NCI-H446 (cell line): ENCODE results near the gene TMBIM6.
"Not testable (repeated sequence)": the region's sequence is repeated elsewhere in the genome, so short reads cannot be mapped to it uniquely, and the experiment has no call there.

Source experiments
- DNase-seq, 2 experiments: peaks; one replicate each; lab custom pipeline; 2025; lab: John Stamatoyannopoulos, UW

TMBIM6 gene

DNA sequence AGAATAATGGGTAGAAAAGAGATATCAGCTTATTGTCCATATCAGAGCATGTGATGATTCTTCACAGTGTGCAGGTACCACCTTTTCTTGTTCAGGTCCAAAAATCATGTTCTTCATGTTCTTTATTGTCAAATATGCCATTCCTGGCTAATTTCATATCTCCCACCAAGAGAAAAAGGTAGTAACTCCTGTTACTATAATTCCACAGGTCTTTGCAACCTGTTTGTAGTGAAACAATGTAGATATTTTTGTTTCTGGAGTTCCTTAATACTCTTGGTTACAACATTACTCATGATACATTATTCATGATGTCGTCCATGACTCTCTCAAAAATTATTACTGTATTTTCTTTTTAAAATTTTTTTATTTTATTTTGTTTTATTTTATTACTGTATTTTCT is 11.3 kb upstream of the TMBIM6 start:
- no peak for DNase-seq

DNA sequence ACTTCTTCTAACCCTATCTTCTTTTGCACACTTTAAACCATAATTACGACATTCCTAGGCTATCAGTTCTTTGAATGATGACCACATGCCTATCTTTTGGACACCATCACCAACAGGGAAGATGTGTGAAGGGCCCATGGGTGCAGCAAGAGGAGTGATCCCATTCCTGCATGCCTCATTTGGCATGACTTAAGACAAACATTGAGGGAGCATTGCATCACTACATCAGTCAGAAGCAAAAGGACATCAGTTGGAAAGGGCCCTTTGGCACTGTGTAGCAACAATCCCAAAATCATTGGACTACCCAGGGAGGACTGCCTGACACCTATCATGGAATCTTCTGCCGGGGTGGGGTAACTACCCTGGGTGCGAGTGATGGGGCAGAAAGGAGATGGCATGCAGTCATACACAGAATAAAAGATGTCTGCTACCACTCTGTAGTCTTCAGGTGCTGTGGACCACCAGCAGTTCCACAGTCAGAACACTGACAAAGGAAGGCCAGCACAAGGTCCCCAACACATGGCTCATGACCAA is 10.7 kb upstream of the TMBIM6 start:
- no peak for DNase-seq

DNA sequence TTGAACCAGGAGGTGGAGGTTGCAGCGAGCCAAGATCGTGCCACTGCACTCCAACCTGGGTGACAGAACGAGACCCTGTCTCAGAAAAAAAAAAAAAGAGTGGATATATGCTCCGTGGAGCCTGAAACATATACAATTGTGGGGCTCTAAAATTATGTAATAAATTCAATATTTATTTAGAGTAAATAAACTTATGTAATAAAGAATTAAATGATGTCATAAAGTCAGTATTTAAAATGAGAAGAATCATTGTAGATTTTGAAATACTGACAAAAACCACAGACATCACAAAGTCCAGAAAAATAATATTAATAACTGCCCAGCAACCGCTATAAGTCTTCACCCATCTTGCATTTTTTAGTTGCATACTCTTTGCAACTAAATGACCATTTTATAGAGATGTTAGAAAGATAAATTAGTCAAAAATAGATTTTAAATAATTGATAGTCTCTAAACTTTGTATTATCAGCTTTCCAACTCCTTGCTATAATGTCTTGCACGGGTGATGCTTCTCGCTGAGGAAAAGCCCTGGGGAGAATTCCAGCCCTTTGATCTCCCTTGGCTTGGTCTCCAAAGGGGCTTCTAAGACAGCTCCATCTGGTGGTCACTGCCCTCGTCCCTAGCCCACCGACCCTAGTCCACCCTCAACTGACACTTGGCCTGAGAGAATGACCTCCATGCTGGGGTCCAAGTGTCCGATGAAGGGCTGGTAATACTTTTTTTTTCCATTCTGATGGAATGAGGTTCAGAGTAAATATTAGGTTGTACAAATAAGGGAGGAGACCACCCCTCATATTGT is 7.9 kb upstream of the TMBIM6 start:
- no peak for DNase-seq

DNA sequence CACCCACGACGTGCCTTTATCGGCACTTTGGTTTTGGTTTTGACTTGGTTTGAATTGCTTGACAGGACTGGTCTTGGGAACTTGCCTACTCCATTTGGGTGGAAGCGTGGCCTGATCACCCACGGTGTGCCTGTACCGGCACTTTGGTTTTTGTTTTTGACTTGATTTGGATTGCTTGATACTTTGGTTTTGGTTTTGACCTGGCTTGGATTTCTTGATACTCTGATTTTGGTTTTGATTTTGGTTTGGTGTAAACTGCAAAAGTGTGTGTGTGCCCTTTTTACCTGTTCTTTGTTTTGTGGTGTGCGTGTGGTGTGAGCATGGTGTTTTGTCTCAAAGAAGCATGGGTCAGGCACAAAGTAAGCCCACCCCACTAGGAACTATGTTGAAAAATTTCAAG is 6.5 kb upstream of the TMBIM6 start:
- DNase-seq, result not testable (repeated sequence)

DNA sequence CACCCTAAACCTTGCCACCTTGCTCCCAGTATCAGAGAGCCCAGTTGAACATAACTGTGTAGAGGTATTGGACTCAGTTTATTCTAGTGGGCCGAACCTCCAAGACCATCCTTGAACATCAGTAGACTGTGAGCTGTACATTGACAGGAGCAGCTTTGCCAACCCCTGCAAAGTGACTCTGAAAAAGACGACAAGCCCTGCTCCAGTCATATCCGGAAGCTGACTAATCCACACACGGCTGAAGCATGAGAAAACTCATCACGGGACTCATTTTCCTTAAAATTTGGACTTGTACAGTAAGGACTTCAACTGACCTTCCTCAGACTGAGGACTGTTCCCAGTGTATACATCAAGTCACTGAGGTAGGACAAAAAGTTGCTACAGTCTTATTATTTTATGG is 2.6 kb upstream of the TMBIM6 start:
- not testable (repeated sequence) for DNase-seq

DNA sequence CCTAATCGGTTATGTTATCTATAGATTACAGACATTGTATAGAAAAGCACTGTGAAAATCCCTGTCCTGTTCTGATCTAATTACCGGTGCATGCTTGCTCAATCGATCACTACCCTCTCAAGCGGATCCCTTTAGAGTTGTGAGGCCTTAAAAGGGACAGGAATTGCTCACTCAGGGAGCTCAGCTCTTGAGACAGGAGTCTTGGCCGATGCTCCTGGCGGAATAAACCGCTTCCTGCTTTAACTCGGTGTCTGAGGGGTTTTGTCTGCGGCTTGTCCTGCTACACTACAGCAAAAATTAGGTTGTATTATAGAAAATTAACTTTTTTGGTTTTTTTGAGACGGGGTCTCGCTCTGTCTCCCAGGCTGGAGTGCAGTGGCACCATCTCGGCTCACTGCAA is 1.1 kb upstream of the TMBIM6 start:
- DNase-seq, result not testable (repeated sequence)

DNA sequence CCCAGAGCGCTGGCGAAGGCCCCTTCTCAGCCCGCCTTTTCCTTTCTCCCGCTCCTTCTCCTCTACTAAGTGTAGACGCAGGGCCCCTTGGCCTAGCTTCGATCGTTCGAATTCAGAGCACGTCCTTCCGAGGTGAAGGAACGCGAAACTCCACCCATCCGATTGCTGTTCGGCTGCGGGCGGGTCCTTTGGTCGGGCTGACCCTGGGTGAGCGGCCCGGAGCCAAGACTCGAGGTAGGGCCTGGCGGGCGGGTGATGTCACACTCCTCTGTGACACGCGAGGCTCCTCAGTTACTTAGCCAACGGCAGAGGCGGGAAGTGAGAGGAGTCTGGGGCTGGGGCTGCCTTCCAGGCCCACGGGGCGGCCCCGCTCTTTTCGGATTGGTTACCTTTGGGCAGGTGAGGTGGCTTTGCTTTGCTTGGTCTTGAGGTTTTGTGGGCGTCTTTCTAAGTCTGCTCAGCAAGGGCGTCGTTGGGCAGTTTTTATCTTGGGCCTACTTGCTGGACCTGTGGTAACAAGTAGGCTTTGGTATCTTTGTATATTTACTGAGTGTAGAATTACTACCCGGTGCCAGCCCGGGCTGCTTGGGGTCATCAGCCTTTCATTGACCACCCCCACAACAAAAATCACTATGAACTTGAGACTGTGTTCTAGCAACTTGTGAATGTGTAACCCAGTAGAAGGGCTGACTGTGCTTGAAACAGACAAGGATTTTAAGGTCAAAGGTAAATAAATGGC is 694 bp downstream of the TMBIM6 start:
- peak; percentile 47 to 64 for DNase-seq

DNA sequence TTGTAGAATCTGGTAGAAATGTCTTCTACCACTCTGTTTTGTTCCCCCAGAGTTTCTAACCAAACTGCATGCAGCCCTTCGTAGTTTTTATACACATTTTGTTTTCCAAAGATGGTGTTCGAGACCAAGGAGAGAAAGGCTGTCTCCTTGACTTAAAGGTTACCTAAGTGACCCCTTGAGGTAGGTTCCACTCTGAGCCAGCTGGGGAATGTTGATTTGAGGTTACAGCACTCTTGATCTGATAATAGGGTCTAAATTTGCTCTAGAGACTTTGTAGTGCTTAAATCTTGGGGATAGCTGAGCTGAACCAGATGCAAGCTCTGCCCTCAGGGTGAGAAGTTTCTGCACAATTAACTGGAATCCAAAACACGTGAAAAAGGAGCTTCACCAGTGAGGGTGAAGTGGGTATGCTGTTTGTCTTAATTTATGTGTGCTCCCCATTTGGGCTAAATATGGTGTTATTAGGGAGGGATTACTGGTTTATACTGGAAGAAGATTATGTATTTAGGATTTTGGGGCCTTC is 3.1 kb downstream of the TMBIM6 start:
- no peak for DNase-seq

DNA sequence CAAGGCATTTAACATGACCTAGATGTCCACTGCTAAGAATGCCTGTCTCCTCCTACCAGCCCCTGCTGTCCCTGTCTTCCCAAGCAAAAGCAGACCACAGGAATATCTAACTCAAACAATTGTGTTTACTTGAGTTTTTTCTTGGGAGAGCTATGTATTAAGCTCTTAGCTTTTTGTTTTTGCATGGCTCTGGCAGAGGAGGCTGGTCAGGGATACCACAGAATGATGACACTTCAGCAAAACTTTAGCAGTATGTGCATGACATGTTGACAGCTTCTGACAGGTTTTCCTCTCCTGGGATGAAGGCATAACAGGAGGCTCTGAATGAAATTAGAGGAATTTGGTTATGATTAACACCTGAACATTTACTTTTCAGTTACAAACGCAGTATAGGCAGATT is 6.9 kb downstream of the TMBIM6 start:
- no peak for DNase-seq

DNA sequence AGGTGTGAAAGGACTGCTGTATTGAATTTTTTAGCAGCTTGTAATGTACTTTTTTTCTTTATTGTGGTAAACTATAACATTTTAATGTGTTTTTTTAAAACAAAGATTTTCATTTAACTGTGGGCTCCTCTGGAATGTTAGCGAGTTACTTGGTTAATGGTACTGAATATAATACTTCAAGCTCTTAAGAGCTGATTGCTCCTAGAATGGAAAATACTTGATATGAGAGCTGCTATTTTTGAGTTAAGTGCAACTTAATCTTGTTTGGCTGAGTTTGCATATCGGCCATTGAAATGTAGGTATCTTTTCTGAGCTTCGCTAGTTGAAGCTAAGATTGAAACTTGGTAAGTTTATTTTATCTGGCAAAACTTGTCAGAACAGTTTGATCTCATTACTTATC is 7.4 kb downstream of the TMBIM6 start:
- DNase-seq, result no peak

DNA sequence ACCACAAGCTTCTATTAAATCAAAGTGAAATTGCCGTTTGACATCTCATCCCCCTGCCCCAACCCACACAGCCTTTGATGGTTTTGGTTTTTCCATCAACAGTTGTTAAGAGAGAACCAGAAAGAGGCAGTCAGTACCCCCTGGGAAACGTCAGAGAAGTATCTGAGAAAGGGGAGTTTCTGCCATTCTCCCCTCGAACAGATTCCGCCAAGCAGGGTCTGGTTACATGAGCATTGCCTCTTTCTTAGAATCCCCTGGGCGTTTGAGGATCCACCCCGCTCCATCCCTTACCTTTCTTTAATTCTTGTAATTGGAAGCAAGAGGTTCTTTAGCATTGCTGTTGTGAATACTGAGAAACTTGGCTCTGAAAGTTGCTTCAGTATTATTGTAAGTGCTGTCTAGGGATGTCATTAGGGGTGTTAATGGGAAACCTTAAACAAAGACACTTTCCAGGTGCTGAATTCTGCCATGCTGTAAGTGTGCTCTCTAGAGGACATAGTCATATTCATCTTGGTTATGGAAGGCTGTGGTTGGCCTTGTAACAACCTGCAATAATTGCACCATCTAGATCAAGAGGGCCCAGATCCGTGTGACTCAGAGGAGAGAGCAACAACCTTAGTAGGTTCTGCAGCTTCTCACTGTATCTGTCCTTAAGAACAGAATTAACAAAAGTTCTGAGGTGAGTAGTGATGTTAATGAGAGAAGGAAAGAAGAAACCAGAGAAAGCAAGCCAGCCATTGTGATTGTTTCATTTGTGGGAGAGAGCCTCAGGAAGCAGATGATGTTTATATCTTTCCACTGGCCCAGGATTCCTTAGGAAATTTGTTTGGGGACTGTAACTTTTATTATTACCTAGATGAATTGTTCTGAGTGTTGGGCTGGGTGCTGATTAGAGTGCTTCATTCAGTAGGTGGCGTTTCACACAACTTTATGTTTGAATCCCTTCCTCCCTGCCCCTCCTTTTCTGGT is 9.0 kb downstream of the TMBIM6 start:
- no peak for DNase-seq

DNA sequence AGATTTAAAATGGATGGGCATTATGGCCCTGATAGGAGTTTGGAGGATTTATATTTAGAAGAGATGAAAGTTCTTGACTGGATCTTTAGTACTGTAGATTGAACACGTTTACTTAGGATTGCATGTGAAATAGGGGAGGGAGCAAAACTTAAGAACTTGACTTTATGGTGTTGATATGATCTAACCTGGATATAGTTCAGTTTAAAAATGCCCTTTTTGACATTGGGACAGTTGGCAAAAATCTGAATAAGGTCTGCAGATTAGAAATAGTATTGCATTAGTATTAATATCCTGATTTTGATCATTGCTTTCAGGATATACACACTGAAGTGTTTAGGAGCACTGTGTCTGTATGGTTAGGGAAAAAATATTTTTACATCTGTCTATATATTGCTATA is 9.6 kb downstream of the TMBIM6 start:
- no peak for DNase-seq

DNA sequence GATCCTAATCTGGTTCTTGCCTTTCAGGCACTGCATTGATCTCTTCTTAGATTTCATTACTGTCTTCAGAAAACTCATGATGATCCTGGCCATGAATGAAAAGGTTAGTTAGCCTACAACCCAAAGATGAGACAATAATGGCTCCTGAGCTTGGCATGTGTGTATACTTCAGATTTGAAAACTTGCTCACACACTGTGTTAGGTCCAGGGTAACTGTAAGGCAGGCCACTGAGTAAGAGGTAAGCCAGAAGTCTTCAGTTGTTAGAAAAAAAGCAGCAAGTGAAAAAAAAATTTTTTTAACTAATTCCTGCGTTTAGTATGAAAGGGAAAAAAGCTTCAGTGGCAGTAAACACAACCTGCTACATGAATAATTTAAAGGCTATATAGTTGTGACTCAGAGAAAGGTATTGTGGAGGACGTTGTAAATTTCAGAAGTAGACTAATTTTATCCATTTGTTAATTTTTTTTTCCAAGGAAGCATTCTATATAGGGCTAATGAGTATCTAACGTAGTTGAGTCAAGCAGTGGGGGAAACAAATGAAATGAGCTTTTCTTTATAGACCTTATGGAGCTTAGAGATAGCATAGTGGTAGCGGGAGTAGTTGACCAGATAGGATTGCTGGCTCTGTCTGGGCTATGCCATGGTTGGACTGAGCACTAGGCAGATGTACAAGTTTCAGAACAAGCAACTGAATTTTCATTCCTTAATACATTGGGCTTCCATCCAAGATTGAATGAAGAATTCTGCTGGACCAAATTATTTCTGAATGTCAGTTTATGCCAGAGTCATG is 20.5 kb downstream of the TMBIM6 start:
- no peak for DNase-seq

DNA sequence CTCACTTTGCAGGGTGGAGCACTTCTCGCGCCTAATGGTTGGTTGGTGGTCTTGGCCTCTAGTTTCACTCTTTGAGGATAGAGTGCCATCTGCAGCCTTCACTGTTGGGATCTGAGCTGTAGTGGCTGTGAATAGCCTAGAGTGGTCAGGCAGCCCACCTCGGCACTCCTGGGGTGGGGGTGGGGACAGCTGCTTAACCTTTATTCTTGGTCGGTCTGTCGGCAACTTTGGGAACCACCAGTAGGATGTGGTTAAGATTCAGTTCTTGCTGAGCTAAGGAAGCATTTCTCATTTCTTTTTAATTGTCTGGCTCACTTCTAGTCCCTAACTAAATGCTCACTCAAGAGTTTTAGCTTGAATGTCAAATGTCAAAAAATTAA is 21.1 kb downstream of the TMBIM6 start:
- no peak for DNase-seq

DNA sequence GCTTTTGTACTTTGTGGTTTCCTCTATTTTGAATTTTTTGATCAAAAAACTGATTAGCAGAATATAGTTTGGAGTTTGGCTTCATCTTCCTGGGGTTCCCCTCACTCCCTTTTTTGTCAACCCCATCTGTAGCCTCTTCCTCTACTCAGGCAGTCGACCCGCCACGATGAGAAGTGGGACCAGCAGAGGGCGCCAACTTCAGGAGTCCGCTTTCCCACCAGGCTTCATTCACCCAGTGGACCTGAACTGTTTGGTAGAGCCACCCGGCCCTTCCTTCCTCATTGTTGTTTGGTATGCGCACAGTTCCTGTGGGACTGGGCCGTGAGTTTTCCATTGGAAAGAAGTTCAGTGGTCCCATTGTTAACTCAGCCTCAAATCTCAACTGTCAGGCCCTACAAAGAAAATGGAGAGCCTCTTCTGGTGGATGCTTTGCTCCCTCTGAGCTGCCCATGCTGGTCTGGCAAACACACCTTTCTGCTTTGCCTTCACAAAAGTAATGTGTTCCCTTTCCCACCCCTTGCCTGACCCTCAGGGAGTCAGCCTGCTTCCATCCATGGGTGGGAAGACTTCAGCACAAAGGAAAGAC is 21.7 kb downstream of the TMBIM6 start:
- DNase-seq, result peak; percentile 9 to 37

DNA sequence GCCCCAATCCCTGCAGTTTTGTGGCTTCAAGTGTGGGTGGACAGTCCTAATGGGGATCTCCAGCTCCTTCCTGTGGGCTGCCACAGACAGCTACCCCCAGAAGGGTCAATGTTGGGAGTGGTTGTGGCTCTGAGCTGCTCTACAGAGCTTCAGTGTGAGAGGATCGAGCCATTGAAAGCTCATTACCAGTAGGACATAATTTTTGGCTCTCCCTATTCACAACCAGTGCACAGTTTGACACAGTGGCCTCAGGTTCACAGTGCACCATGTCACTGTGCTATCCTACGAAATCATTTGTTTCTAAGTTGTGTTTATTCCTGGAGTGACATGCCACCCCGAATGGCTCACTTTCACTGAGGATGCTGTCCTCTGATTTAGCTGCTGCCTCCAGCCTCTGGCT is 22.8 kb downstream of the TMBIM6 start:
- no peak for DNase-seq

DNA sequence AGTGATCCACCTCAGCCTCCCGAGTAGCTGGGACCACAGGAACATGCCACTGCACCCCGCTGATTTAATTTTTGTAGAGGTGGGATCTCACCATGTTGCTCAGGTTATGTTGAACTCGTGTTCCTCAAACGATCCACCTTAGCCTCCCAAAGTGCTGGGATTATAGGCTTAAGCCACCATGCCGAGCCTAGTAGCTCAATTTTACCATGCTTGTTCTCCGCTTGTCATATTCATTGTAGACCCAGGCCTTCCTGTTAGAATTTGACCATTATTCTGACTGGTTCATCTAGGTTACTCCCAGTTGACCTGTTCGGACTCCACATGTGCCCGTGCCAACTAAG is 24.7 kb downstream of the TMBIM6 start:
- DNase-seq, result no peak

DNA sequence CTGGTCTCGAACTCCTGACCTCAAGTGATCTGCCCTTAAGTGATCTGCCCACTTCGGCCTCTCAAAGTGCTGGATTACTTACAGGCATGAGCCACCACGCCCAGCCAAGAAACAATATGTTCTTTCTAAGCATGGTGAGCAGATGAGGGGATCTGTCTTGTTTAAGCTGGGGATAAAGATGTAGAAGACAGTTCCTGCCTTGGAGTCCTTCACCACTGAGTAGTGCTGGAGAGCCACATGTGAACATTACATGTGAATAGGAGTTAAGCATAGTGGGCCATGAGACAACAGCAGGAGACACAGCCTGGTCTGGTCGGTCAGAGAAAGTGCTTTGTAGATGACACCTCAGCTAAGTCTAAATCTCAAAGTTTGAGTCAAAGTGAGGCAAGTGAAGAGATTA is 26.0 kb downstream of the TMBIM6 start:
- DNase-seq, result no peak

DNA sequence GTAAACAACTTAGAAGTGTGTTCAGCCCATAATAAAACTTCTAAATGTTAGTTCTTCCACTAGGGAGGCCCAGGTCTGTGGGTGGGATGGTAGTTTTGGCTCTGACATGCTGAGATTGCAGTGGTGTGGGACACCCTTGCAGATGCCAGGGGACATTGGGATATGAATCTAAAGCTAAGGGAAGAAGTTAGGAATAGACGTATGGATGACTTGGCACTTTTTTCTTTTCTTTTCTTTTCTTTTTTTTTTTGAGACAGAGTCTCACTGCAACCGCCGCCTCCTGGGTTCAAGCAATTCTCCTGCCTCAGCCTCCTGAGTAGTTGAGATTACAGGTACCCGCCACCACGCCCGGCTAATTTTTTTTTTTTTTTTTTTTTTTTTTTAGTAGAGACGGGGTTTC is 31.7 kb downstream of the TMBIM6 start:
- DNase-seq, result not testable (repeated sequence)

DNA sequence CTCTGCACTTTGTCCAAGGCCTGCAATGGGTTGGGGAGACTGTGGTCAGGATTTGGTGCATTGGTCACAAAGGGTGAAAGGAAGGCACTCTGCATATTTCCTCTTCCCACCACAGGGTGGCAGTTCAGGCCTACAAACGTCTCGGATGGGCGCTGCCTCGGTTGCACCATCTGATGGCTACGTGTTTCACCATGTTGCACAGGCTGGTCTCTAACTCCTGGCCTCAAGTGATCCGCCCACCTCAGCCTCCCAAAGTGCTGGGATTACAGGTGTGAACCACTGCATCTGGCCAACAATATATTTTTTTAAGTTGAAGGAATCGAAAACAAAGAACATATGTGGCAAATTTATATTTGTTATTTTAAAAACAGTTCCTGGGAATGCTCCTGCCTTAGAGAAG is 35.1 kb downstream of the TMBIM6 start:
- DNase-seq, result peak in 1 of 2 experiments; percentile 68

DNA sequence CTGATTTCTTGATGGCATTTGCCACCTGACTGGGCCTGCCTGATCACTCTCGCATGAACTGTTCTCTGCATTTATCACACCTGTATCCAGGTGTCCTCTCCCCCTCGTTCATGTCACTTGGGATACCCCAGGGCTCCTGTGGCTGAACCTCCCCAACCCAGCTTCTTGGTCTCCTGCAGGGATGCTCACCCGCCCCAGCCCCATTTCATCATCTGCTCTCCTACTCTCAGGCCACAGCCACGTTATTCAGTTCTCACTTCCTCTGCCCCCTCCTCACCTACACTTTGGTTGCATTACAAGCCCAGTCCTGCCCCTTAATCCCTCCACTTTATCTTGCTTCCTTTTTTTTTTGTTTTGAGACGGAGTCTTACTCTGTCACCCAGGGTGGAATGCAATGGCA is 35.5 kb downstream of the TMBIM6 start:
- DNase-seq, result no peak
